T-cell (primary cell): ENCODE measurements around the gene GULP1. TPM values are rescaled to one million over a fixed set of nuclear protein-coding genes. Genes with fewer than 3 reads are reported as not detected.

Experiments
- ATAC-seq, 4 experiments: fragments of 200-7000 bp in 3 of 4; fragments of 150-1000 bp in 1 of 4; cut with Tn5 transposase; replicated peaks in 1 of 4; 1 replicate in 3 of 4; 2 replicates in 1 of 4; pipeline ENCODE4 v1.10.0; 2021; ENCODE audit warnings: moderate library complexity in 3 of 4, mild to moderate bottlenecking in 2 of 4, moderate number of reproducible peaks in 1 of 4
- CTCF ChIA-PET, 2 donors: fragments of 300-600 bp; sonication (Branson Sonifier 250); formaldehyde crosslinking; loops; one replicate each; lab custom pipeline; 2022; ENCODE audit warnings: antibody characterized with exemption in 2 of 2; lab: Charles Lee
- POLR2A ChIA-PET, 2 donors: fragments of 300-600 bp; sonication (Branson Sonifier 250); formaldehyde crosslinking; loops; one replicate each; lab custom pipeline; 2022; ENCODE audit warnings: antibody characterized with exemption in 2 of 2; lab: Charles Lee
- DNase-seq, 35 experiments: peaks; one replicate each; pipeline versions ENCODE4 v3.0.0 to v3.0.0-alpha.2; 2013 to 2023
- H3K27ac ChIP-seq: one replicate; pipeline ENCODE4 v1.5.1; 2013; ENCODE audit warnings: low read length
- H3K27me3 ChIP-seq, 2 experiments: replicated peaks in 1 of 2; 1 replicate in 1 of 2; 2 replicates in 1 of 2; pipeline versions ENCODE4 v1.6.1 to v1.7.0; 2013; ENCODE audit warnings: low read length in 1 of 2, mixed read lengths in 1 of 2; ENCODE audit not compliant: control insufficient read depth in 2 of 2, insufficient read depth in 2 of 2; ENCODE audit errors: extremely low read depth in 1 of 2
- H3K36me3 ChIP-seq, 2 donors: 1 replicate in 1 of 2; 2 replicates in 1 of 2; pipeline versions ENCODE4 v1.6.1 to v1.7.0; 2013; ENCODE audit warnings: low read length in 1 of 2; ENCODE audit not compliant: control insufficient read depth in 2 of 2, insufficient read depth in 1 of 2; ENCODE audit errors: extremely low read depth in 1 of 2
- H3K4me1 ChIP-seq, 2 experiments: 1 replicate in 1 of 2; 2 replicates in 1 of 2; pipeline versions ENCODE4 v1.6.1 to v1.7.0; 2013; ENCODE audit warnings: low read length in 2 of 2, mixed read lengths in 1 of 2; ENCODE audit not compliant: insufficient read depth in 2 of 2, control insufficient read depth in 1 of 2; ENCODE audit errors: extremely low read depth in 1 of 2
- H3K4me3 ChIP-seq, 2 donors: 1 replicate in 1 of 2; 2 replicates in 1 of 2; pipeline versions ENCODE4 v1.5.1 to v1.7.0; 2013; ENCODE audit warnings: mild to moderate bottlenecking in 2 of 2, low read length in 1 of 2, moderate library complexity in 1 of 2; ENCODE audit not compliant: control insufficient read depth in 1 of 2; ENCODE audit errors: extremely low read depth in 1 of 2
- H3K9me3 ChIP-seq: 2 replicates; pipeline ENCODE4 v1.7.0; 2013
- H3K27ac Mint-ChIP-seq, 2 donors: one replicate each; pipeline ENCODE4 v1.8.0; 2020 to 2021; ENCODE audit warnings: mild to moderate bottlenecking in 2 of 2, mixed read lengths in 2 of 2
- H3K27me3 Mint-ChIP-seq, 2 donors: one replicate each; pipeline ENCODE4 v1.8.0; 2021 to 2022; ENCODE audit warnings: mixed read lengths in 2 of 2
- H3K36me3 Mint-ChIP-seq: one replicate; pipeline ENCODE4 v1.8.0; 2021; ENCODE audit warnings: mixed read lengths
- H3K4me1 Mint-ChIP-seq, 3 donors: one replicate each; pipeline ENCODE4 v1.8.0; 2020 to 2022; ENCODE audit warnings: mixed read lengths in 3 of 3, mild to moderate bottlenecking in 1 of 3
- H3K4me3 Mint-ChIP-seq, 3 donors: one replicate each; pipeline ENCODE4 v1.8.0; 2020 to 2022; ENCODE audit warnings: mild to moderate bottlenecking in 3 of 3, mixed read lengths in 3 of 3, moderate library complexity in 3 of 3
- H3K9me3 Mint-ChIP-seq, 3 donors: one replicate each; pipeline ENCODE4 v1.8.0; 2020 to 2022; ENCODE audit warnings: mixed read lengths in 3 of 3
- WGBS: methylation state at CpG from one replicate; pipeline ENCODE4 v1.1.5; 2013; ENCODE audit warnings: missing lambda C conversion rate; ENCODE audit not compliant: insufficient coverage; 5-methylcytosine and 5-hydroxymethylcytosine counted together
- total RNA-seq, 35 experiments: library from RNA in 6 of 35; stranded (reverse) in 6 of 35; fragments of 120-200 nt in 1 of 35; gene quantifications; one replicate each; pipeline versions ENCODE4 v1.2.1 to v1.2.4 and lab custom pipeline; 2013 to 2026

GULP1 gene
- total RNA-seq, 5 donors from 2014 or later (not counting 1 experiment from before 2014, with no cell fraction given): 0.13 to 0.47 (median 0.13) TPM; not detected in 2

GRCh38 chr2:188383158-188383557, 91.5 kb downstream of the GULP1 start:
- ChIA-PET CTCF (no interaction called here), POLR2A (no interaction called here)
- H3K36me3 ChIP-seq: no peaks in the 10 kb centered on the region
- no CpG with 5 or more reads among the region's 1 CpG for WGBS
- H3K4me3 ChIP-seq: no peak overlapping the region
- no peak overlapping the region for H3K27ac Mint-ChIP-seq
- no peaks in the 10 kb centered on the region for H3K9me3 ChIP-seq
- DNase-seq: no peak
- no peak overlapping the region for H3K27ac ChIP-seq
- H3K4me1 Mint-ChIP-seq: no peaks in the 10 kb centered on the region
- peaks cover 0 to 4% of the 10 kb centered on the region in 2 donors for H3K27me3 Mint-ChIP-seq
- no peak overlapping the region for H3K4me3 Mint-ChIP-seq
- no peaks in the 10 kb centered on the region for H3K36me3 Mint-ChIP-seq
- H3K9me3 Mint-ChIP-seq: peaks cover 0 to 17% (median 12%) of the 10 kb centered on the region in 3 donors
- no peaks in the 10 kb centered on the region for H3K4me1 ChIP-seq
- H3K27me3 ChIP-seq: no peaks in the 10 kb centered on the region
- ATAC-seq: no peak

- DNase-seq: no peak
- Histone ChIP-seq H3K36me3 (no peaks in the 10 kb centered on the region), H3K4me3 (no peak overlapping the region), H3K27me3 (no peaks in the 10 kb centered on the region), H3K9me3 (no peaks in the 10 kb centered on the region), H3K27ac (no peak overlapping the region), H3K4me1 (no peaks in the 10 kb centered on the region)
- ATAC-seq: no peak
- H3K27ac Mint-ChIP-seq: no peak overlapping the region
- WGBS: no CpG with 5 or more reads among the region's 1 CpG
- ChIA-PET CTCF (no interaction called here), POLR2A (no interaction called here)
- peaks cover 0 to 17% (median 12%) of the 10 kb centered on the region in 3 donors for H3K9me3 Mint-ChIP-seq
- H3K4me1 Mint-ChIP-seq: no peaks in the 10 kb centered on the region
- no peak overlapping the region for H3K4me3 Mint-ChIP-seq
- H3K27me3 Mint-ChIP-seq: peaks cover 0 to 4% of the 10 kb centered on the region in 2 donors
- no peaks in the 10 kb centered on the region for H3K36me3 Mint-ChIP-seq
Measured at GRCh38 chr2:188385857-188386256, 94.2 kb downstream of the GULP1 start.

DNA sequence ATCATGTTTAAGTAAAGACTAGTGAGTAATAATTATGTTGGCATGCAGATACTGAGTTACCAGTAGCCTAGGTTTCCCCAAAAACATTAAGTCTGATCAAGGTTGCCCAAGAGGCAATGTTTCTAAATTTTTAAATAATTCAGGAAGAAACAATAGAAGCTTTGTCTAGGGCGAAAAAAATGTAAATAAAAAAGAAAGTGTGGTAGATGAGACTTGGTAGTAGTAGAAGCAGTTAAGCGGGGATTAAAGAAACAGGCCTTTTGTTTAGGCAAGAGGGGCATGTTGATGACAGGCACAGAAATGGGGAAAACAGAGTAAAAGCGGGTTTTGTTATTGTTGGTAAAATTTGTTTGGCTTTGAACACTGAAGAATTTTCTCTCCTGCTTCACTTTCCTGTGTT, 97.2 kb downstream of the GULP1 start:
- ATAC-seq: no peak
- no peaks in the 10 kb centered on the region for H3K27me3 ChIP-seq
- Mint-ChIP-seq H3K9me3 (peaks cover 0 to 14% (median 12%) of the 10 kb centered on the region in 3 donors), H3K4me1 (no peaks in the 10 kb centered on the region), H3K36me3 (no peaks in the 10 kb centered on the region), H3K27ac (no peak overlapping the region), H3K27me3 (peaks cover 0 to 4% of the 10 kb centered on the region in 2 donors), H3K4me3 (no peak overlapping the region)
- no peak for DNase-seq
- no peak overlapping the region for H3K27ac ChIP-seq
- H3K4me1 ChIP-seq: no peaks in the 10 kb centered on the region
- H3K36me3 ChIP-seq: no peaks in the 10 kb centered on the region
- no peak overlapping the region for H3K4me3 ChIP-seq
- ChIA-PET POLR2A (no interaction called here), CTCF (no interaction called here)
- 79% methylated on average over 2 of the region's 3 CpGs for WGBS
- H3K9me3 ChIP-seq: no peaks in the 10 kb centered on the region

- no peak overlapping the region for H3K4me3 Mint-ChIP-seq
Measured at GRCh38 chr2:188391354-188391753, 99.7 kb downstream of the GULP1 start.

DNA sequence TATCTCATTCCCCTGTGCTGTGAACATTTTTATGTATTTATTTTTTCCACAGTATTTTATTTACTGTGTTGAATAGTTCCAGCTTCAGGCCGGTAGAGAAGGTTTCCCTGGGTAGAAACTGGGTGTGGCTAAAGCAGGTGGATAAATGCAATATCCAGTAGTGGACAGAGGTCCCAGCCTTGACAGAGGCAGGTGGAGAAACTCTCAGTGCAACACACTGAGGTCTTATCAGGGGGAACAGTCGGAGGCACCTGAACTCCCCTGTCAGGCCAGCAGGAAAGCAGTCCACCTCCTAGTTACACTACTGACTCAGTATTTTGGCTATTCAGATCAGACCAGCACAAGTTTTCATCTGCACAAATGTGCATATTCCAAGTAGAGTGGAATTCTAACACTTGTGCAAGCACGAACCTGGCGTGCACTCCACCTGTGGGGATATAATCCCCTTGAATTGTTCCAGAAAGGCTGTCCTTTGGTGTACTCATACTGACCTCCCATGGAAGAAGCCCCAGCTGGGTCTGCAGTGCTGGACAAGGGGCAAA, 103.3 kb downstream of the GULP1 start:
- H3K9me3 ChIP-seq: no peaks in the 10 kb centered on the region
- Mint-ChIP-seq H3K36me3 (no peaks in the 10 kb centered on the region), H3K9me3 (peaks cover 3 to 5% (median 4%) of the 10 kb centered on the region in 3 donors), H3K4me1 (no peaks in the 10 kb centered on the region), H3K27me3 (peaks cover 0 to 3% of the 10 kb centered on the region in 2 donors), H3K4me3 (no peak overlapping the region), H3K27ac (no peak overlapping the region)
- no peak overlapping the region for H3K4me3 ChIP-seq
- H3K27me3 ChIP-seq: no peaks in the 10 kb centered on the region
- H3K27ac ChIP-seq: no peak overlapping the region
- DNase-seq: no peak
- H3K36me3 ChIP-seq: no peaks in the 10 kb centered on the region
- ChIA-PET POLR2A (no interaction called here), CTCF (interaction anchor here in 1 of 2 donors (0.5 kb wide), 1 partner anchor 608 kb away, joined by 3 read pairs; no protein-coding TSS in a partner anchor)
- no peak for ATAC-seq
- WGBS: 89% methylated on average over 3 of the region's 4 CpGs
- H3K4me1 ChIP-seq: no peaks in the 10 kb centered on the region

More at GRCh38 chr2:188391354-188391753, 99.7 kb downstream of the GULP1 start:
- Mint-ChIP-seq H3K9me3 (peaks cover 0 to 2% (median 0%) of the 10 kb centered on the region in 3 donors), H3K36me3 (no peaks in the 10 kb centered on the region), H3K27ac (no peak overlapping the region), H3K27me3 (no peaks in the 10 kb centered on the region), H3K4me1 (no peaks in the 10 kb centered on the region)
- no peaks in the 10 kb centered on the region for H3K36me3 ChIP-seq
- no peaks in the 10 kb centered on the region for H3K4me1 ChIP-seq
- H3K27me3 ChIP-seq: no peaks in the 10 kb centered on the region
- no peak for DNase-seq
- CTCF ChIA-PET: no interaction called here
- H3K4me3 ChIP-seq: no peak overlapping the region
- no peak overlapping the region for H3K27ac ChIP-seq
- POLR2A ChIA-PET: no interaction called here
- H3K9me3 ChIP-seq: no peaks in the 10 kb centered on the region
- no peak for ATAC-seq

DNA sequence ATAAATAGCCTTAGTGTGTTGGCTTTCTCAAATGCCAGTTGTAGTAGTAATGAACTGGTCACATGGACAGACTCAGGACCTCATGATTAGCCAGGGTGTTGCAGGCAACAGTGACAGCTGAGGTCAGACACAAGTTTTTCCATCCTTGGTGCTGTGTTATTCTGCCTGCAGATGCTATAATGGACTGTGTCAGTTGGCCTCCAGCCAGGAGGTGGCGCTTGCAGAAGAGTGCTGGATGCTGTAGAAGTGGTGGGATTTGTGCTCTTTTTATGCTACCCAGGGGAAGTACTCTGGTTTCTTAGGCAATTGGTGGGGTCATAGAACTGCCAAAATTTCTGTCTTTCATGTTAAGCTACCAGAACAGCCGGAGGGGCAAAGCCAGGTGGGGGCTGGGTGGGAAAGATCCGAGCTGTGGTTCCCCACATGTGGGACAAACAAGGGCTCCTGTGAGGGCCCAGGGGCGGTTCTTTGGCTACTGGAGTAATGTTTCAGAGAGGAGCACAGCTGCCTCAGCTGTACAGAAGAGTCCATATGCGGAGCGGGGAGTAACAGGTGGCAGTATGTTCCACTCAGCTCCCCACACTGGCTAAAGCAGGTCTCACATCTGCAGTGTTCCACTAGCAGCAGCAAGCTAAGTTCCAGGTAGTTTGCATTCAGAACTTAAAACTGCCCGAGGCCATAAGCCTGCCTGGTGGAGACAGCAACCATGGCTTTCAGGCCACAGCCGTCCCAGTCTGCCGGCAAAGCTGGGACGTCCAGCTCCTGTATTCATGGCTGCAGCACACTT, 104.4 kb downstream of the GULP1 start:
- H3K27ac Mint-ChIP-seq: no peak overlapping the region
- H3K4me3 Mint-ChIP-seq: no peak overlapping the region
- no peaks in the 10 kb centered on the region for H3K4me1 ChIP-seq
- no peak for ATAC-seq
- no peaks in the 10 kb centered on the region for H3K9me3 ChIP-seq
- no peaks in the 10 kb centered on the region for H3K27me3 ChIP-seq
- H3K27me3 Mint-ChIP-seq: peaks cover 0 to 3% of the 10 kb centered on the region in 2 donors
- peaks cover 3 to 5% (median 4%) of the 10 kb centered on the region in 3 donors for H3K9me3 Mint-ChIP-seq
- ChIA-PET POLR2A (no interaction called here), CTCF (no interaction called here)
- H3K4me3 ChIP-seq: no peak overlapping the region
- DNase-seq: no peak
- no peaks in the 10 kb centered on the region for H3K36me3 ChIP-seq
- H3K4me1 Mint-ChIP-seq: no peaks in the 10 kb centered on the region
- 87% methylated on average over 10 of the region's 10 CpGs for WGBS
- no peak overlapping the region for H3K27ac ChIP-seq
- no peaks in the 10 kb centered on the region for H3K36me3 Mint-ChIP-seq
